Measurements from ENCODE around the gene HES1.

Gene HES1

GRCh38 chr3:194181612-194182529 is 45.9 kb downstream of the HES1 start:
- DNase-seq (ENCODE audit: low read depth, low spot score) = no peak
- H3K4me3 ChIP-seq (ENCODE audit: low read depth, low read length) = no peak overlapping the region
- in situ Hi-C loops (cut with HindIII; ENCODE audit: low sequenced_read_pairs) = no loop called here
- TF ChIP-seq, protein P1, sequence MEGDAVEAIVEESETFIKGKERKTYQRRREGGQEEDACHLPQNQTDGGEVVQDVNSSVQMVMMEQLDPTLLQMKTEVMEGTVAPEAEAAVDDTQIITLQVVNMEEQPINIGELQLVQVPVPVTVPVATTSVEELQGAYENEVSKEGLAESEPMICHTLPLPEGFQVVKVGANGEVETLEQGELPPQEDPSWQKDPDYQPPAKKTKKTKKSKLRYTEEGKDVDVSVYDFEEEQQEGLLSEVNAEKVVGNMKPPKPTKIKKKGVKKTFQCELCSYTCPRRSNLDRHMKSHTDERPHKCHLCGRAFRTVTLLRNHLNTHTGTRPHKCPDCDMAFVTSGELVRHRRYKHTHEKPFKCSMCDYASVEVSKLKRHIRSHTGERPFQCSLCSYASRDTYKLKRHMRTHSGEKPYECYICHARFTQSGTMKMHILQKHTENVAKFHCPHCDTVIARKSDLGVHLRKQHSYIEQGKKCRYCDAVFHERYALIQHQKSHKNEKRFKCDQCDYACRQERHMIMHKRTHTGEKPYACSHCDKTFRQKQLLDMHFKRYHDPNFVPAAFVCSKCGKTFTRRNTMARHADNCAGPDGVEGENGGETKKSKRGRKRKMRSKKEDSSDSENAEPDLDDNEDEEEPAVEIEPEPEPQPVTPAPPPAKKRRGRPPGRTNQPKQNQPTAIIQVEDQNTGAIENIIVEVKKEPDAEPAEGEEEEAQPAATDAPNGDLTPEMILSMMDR (IDR thresholded peaks at IDR 0.05; ENCODE audit: low read depth, low read length) = no peak

DNA sequence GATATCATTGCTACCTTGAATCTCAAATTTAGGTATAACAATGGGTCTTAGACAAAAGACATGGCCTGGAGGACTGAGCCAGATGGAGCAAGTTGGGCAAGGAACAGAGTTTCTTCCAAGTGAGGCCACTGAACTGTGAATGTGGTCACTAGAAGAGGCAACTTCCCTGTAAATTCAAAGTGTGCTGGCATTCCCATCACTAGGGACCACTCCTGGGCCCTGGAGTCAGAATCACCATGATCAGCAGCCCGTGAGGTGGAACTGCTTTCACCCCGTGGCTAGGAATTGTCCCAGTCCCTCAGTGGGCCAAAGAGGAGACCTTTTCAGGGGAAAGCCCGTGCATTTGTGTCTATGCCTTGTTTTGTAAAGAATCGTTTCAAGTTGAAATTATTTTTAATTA is 47.3 kb downstream of the HES1 start:
- no peak overlapping the region for H3K4me3 ChIP-seq (ENCODE audit: low read depth, low read length)
- in situ Hi-C loops (cut with HindIII; ENCODE audit: low sequenced_read_pairs) = no loop called here
- TF ChIP-seq, protein P1 (IDR thresholded peaks at IDR 0.05; ENCODE audit: low read depth, low read length) = no peak
- no peak for DNase-seq (ENCODE audit: low read depth, low spot score)

DNA sequence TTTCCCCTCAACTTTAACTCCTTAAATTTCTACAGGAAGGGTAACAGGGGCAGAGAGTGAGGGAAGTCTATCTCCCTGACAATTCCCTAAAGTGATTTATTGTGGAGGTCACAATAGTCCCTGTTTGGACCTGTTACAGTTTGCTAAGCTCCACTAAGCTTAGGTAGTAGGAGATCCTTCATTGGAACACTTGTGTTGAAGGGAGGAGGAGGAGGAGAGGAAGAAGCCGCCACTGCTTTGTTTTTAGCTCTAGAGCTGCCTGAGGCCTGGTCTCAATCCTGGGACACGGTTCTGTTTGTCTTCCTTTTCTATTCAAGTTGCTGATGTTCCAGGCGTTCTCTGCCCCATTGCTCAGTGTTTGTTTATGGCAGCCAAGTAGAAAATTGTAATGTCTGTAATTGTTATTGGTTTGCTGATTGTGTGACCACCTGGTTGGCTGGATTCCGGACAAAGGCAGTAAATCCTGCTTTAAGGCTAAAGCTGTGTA is 48.4 kb downstream of the HES1 start:
- no peak for DNase-seq (ENCODE audit: low read depth, low spot score)
- no peak overlapping the region for H3K4me3 ChIP-seq (ENCODE audit: low read depth, low read length)
- in situ Hi-C loops (cut with HindIII; ENCODE audit: low sequenced_read_pairs) = no loop called here
- TF ChIP-seq, protein P1 (IDR thresholded peaks at IDR 0.05; ENCODE audit: low read depth, low read length) = no peak

- H3K4me3 ChIP-seq (ENCODE audit: low read depth, low read length) = no peak overlapping the region
- DNase-seq (ENCODE audit: low read depth, low spot score) = no peak
- TF ChIP-seq, protein P1 (IDR thresholded peaks at IDR 0.05; ENCODE audit: low read depth, low read length) = no peak
- in situ Hi-C loops (cut with HindIII; ENCODE audit: low sequenced_read_pairs) = no loop called here
These were observed 48.9 kb downstream of the HES1 start for GRCh38 chr3:194184801-194185200.

- TF ChIP-seq, protein P1 (IDR thresholded peaks at IDR 0.05; ENCODE audit: low read depth, low read length) = no peak
- no peak for DNase-seq (ENCODE audit: low read depth, low spot score)
- H3K4me3 ChIP-seq (ENCODE audit: low read depth, low read length) = no peak overlapping the region
- in situ Hi-C loops (cut with HindIII; ENCODE audit: low sequenced_read_pairs) = no loop called here
These were observed 49.3 kb downstream of the HES1 start for GRCh38 chr3:194185221-194185620.

GRCh38 chr3:194187233-194187944 is 51.4 kb downstream of the HES1 start:
- in situ Hi-C loops (cut with HindIII; ENCODE audit: low sequenced_read_pairs) = no loop called here
- H3K4me3 ChIP-seq (ENCODE audit: low read depth, low read length) = no peak overlapping the region
- DNase-seq (ENCODE audit: low read depth, low spot score) = no peak
- TF ChIP-seq, protein P1 (IDR thresholded peaks at IDR 0.05; ENCODE audit: low read depth, low read length) = no peak
